ENCODE measurements around the gene ZNF646.
A peak's percentile ranks its signal among the peaks of the same experiment; 100 is the strongest.

Gene ZNF646

DNA sequence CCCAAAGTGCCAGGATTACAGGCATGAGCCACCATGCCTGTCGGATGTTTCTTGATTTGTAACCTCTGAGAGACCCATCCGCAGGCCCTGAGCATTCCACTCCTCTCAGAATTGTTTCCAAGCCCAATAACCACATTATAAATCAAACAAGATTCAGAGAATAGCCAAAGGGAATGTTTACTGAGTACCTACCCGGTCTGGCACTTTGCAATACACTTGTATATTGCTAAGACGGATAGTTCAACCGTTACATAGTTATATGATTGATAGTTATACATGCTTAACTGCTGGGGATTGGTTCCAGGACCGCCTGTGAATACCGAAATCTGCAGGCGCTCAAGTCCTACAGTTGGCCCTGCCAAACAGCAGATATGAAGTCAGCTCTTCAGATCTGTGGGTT lies 40.2 kb downstream of the ZNF646 start:
- DNase-seq: no peak
- in situ Hi-C loops (cut with HindIII; ENCODE audit: low pct_ligation_motif_present, low pct_unique_long_range_greater_than_20kb, low sequenced_read_pairs): no loop called here

DNA sequence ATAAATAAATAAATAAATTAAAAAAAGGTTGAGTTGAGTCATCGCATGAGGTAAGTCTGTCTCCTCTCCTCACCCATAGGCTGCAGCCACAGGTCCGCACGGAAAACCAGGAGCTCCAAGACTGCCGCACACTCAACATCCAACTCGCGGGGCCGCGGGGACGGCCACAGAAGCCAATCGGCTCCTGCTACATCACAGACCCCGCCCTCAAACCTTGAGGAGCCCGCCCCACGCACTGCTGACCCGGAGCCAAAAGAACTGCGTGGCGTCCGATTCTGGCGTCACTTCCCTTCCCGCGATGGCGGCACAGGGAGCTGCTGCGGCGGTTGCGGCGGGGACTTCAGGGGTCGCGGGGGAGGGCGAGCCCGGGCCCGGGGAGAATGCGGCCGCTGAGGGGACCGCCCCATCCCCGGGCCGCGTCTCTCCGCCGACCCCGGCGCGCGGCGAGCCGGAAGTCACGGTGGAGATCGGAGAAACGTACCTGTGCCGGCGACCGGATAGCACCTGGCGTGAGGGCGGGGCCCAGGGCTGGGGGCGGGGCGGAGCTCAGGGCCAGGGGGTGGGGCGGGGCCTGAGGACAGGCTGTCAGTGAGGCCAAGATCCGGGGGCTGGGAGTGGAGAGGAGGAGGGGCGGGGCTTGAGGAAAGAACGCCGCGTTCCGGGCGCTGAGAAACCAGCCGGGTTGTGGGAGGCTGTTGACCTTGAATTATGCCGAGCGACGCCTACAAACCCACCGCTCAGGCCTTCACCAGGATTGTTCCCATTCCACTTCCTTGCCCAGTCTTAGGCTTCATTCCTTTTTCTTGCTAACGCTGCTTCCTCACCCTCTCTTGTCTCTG lies 43.4 kb downstream of the ZNF646 start, which contains the start of gene KAT8:
Gene KAT8 (plus strand): TSS at position 281 of the 839 bp plus-strand sequence. CDS start 18 bp downstream, at position 299.
- peak; percentile 100 for DNase-seq
- in situ Hi-C loops (cut with HindIII; ENCODE audit: low pct_ligation_motif_present, low pct_unique_long_range_greater_than_20kb, low sequenced_read_pairs): no loop called here

DNA sequence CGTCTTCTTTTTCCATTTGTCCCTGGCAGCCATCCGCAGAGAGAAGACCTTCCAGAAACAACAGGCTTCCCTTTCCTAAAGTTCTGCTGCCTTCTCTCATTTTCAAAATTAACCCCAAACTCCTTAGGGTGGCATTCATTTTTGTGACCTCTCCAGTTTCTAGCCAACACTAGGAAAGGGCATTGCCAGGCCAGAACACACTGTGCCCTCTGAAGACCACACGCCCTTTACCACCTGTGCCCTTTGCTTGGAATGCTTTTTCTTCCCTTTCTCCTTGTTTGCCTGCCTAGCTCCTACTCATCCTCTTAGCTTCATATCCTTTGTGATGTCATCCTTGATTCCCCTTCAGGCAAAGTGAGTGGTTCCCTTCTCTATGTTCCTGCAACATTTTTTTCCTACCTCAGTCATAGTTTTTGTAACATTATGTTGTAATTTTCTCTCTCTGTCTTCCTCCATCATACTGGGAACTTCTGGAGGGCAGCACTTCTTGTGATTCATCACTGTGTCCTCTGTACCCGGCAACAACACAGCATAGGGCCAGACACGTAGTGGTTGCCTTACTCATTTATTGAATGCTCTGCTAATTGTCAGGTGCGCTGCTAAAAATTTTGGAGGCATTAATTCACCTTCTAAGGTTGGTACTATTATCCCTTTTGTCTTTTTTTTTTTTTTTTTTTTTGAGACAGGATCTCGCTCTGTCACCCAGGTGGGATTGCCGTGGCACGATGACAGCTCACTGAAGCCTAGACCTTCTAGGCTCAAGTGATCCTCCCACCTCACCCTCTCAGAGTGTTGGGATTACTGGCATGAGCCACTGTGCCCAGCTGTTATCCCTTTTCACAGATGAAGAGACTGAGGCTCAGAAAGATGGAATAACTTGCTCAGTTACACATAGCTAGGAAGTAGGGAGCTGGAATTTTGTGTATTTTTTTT lies 44.3 kb downstream of the ZNF646 start:
- in situ Hi-C loops (cut with HindIII; ENCODE audit: low pct_ligation_motif_present, low pct_unique_long_range_greater_than_20kb, low sequenced_read_pairs): no loop called here
- DNase-seq: no peak

DNA sequence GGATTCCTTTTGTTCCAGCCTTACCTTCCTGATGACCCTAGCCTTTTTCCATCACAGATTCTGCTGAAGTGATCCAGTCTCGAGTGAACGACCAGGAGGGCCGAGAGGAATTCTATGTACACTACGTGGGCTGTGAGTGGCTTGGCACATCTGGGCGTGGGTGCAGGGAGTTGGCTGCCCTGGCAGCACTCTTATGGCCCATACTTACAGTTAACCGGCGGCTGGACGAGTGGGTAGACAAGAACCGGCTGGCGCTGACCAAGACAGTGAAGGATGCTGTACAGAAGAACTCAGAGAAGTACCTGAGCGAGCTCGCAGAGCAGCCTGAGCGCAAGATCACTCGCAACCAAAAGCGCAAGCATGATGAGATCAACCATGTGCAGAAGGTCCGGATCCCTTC lies 45.9 kb downstream of the ZNF646 start:
- in situ Hi-C loops (cut with HindIII; ENCODE audit: low pct_ligation_motif_present, low pct_unique_long_range_greater_than_20kb, low sequenced_read_pairs): no loop called here
- no peak for DNase-seq

DNA sequence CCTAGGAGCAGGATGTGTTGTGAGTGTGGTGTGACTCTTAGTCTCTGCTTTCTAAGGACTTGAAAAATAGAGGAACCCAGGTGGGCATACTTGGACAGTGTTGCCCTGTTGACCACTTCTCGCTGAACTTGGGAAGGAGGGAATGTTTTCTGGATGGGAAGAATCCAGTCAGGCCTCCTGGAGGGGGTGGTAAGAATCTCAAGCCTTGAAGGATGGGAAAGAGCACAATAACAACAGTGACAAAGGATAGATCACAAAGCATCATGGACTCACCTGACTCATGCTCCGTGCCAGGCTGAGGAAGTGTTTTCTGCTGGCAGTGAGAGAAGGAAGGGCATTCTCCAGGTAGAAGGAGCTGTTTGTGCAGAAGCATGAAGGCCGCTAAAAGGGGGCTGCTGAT lies 51.6 kb downstream of the ZNF646 start:
- in situ Hi-C loops (cut with HindIII; ENCODE audit: low pct_ligation_motif_present, low pct_unique_long_range_greater_than_20kb, low sequenced_read_pairs): no loop called here
- DNase-seq: no peak

DNA sequence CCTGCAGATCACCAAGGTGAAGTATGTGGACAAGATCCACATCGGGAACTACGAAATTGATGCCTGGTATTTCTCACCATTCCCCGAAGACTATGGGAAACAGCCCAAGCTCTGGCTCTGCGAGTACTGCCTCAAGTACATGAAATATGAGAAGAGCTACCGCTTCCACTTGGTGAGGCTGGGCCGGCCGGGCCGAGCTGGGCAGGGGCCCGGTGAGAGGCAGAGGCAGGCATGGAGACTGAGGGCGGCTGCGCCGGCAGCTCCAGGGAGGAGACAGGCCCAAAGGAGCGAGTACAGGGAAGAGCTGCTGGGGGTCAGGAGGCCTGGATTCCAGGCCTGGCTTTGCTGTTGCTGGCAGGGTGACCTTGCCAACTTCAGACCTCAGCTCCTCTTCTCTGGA lies 53.0 kb downstream of the ZNF646 start:
- DNase-seq: no peak
- in situ Hi-C loops (cut with HindIII; ENCODE audit: low pct_ligation_motif_present, low pct_unique_long_range_greater_than_20kb, low sequenced_read_pairs): no loop called here

DNA sequence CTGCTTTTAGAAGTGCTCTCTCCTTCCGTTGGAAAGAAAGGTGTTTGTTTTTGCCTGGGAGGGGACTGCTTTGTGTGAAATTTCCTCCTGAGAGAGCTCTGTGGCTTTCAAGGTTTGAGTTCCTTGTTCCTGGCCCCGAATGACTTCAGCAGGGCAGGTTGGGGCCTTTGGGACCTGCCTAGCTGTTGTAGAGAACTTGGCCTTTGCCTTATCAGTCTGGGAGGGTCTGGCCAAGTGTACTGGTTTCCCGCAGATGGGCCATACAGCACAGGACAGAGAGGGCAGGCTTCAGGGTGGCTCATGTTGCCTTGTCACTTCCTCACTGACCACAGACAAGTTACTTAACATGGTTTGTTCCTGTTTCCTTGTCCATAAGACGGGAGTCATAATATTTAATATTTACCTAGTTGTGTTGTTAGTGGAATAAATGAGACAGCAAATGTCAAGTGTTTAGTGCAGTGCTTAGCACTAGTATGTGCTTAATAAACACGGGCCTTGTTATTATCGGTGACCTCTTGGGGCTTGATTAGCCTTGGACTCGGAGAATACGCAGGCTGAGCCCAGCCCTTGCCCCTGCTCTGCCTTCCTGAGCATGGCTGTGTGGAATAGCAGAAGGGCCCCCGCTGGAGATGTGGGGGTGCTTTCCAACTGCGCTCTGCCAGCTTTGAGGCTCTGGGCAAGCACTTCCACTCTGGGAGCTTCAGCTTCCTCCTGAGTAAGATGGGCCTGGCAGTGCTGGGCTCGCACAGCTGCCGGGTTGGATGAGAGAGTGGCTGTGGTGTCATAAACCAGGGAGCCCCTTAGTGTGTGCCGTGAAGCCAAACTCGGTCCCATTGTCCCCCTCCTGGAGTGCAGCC lies 54.7 kb downstream of the ZNF646 start:
- in situ Hi-C loops (cut with HindIII; ENCODE audit: low pct_ligation_motif_present, low pct_unique_long_range_greater_than_20kb, low sequenced_read_pairs): no loop called here

DNA sequence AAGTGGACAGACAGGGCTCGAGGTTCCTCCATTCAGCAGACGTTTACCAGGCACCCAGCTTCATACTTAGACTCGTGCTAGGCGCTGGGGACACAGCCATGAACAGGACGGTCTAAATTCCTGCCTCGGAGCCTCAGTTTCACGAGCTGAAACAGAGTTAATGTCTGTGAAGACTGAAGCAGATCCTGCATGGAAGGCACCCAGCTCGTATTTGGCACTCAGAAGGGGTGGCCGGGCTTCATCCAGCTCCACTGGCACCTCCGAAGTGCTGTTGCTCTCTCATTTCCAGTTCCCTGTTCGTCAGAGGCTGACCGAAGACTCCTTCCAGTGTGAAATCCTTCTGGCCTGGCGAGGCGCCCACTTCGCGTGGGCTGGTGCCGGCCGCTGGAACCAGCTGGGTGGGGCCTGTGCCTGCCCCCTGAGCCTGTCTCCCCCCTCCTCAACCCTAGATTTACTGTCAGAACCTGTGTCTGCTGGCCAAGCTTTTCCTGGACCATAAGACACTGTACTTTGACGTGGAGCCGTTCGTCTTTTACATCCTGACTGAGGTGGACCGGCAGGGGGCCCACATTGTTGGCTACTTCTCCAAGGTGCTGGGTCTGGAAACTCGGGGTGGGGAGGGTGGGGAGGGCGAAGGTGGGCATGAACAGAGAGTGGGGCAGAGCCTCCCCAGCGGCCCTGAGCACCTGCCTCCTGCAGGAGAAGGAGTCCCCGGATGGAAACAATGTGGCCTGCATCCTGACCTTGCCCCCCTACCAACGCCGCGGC lies 55.5 kb downstream of the ZNF646 start:
- DNase-seq: no peak
- in situ Hi-C loops (cut with HindIII; ENCODE audit: low pct_ligation_motif_present, low pct_unique_long_range_greater_than_20kb, low sequenced_read_pairs): no loop called here

More for the DNA sequence above, 54.7 kb downstream of the ZNF646 start:
- DNase-seq: no peak

DNA sequence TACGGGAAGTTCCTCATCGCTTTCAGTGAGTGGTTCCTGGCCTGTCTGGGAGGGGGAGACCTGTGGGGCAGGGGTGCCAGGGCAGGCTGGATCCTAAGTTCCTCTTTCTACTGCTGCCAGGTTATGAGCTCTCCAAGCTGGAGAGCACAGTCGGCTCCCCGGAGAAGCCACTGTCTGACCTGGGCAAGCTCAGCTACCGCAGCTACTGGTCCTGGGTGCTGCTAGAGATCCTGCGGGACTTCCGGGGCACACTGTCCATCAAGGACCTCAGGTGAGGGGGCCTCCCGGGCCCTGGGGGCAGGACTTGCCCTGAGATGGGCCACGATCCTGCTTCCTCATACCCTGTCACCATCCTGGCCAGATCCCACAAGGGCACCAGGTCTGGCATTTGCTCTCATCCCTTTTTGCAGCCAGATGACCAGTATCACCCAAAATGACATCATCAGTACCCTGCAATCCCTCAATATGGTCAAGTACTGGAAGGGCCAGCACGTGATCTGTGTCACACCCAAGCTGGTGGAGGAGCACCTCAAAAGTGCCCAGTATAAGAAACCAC lies 56.2 kb downstream of the ZNF646 start:
- in situ Hi-C loops (cut with HindIII; ENCODE audit: low pct_ligation_motif_present, low pct_unique_long_range_greater_than_20kb, low sequenced_read_pairs): no loop called here

DNA sequence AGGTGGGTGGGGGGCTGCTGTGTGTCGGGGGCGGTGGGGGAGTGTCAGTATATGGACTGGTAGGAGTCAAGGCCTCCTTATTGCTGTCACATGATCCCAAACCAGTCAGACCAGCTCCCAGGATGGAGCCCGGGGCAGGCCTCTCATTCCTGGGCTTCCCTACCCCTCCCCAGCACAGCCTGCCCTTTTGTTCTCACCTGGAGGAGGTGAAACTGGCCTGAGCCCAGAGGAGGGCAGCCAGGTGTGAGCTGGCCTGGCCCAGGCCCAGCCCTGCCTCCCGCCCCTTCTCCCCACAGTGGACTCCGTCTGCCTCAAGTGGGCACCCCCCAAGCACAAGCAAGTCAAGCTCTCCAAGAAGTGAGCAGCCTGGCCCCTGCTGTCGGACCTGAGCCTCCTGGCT lies 56.7 kb downstream of the ZNF646 start:
- in situ Hi-C loops (cut with HindIII; ENCODE audit: low pct_ligation_motif_present, low pct_unique_long_range_greater_than_20kb, low sequenced_read_pairs): no loop called here

More for the DNA sequence above, 56.2 kb downstream of the ZNF646 start:
- no peak for DNase-seq

DNA sequence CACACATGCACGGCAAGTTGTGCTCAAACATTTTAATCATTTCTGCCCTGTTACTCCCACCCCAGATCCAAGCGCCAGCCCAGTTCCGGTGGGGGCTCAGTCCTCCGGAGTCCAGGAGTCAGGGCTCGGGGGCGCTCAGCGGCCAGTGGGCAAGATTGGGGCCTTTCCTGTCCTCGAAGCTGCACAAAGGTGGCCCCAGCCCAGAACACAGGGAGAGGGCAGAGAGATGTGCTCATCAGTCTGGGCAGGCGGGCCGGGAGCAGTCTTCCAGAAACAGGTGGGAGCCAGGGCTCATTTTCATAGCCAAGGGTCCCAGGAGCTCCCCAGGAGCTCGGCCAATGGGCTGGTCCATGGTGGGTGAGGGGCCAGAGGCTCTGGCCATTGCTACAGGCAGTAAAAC lies 57.2 kb downstream of the ZNF646 start:
- no peak for DNase-seq
- in situ Hi-C loops (cut with HindIII; ENCODE audit: low pct_ligation_motif_present, low pct_unique_long_range_greater_than_20kb, low sequenced_read_pairs): no loop called here

More for the DNA sequence above, 56.7 kb downstream of the ZNF646 start:
- DNase-seq: no peak

DNA sequence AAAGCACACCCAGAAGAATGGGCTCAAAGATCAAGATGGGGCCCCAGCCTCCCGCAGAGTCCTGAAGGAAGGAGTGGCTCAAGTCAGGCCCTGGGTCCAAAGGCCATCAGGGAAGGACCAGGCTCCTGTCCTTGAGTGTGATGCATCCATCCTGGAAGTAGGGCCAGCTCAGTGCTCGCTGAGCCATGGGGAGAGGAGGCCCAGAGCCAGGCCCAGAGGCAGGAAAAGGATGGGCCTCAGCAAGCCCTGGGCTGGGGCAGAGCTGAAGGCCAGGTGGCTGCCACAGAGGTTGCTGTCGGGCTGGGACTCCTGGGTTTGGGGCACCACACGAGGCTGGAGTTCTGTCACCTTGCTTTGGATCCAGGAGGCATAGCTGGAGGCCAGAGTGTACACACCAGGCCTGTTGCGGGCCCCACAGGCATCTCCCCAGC lies 57.6 kb downstream of the ZNF646 start:
- peak; percentile 60 for DNase-seq
- in situ Hi-C loops (cut with HindIII; ENCODE audit: low pct_ligation_motif_present, low pct_unique_long_range_greater_than_20kb, low sequenced_read_pairs): no loop called here

DNA sequence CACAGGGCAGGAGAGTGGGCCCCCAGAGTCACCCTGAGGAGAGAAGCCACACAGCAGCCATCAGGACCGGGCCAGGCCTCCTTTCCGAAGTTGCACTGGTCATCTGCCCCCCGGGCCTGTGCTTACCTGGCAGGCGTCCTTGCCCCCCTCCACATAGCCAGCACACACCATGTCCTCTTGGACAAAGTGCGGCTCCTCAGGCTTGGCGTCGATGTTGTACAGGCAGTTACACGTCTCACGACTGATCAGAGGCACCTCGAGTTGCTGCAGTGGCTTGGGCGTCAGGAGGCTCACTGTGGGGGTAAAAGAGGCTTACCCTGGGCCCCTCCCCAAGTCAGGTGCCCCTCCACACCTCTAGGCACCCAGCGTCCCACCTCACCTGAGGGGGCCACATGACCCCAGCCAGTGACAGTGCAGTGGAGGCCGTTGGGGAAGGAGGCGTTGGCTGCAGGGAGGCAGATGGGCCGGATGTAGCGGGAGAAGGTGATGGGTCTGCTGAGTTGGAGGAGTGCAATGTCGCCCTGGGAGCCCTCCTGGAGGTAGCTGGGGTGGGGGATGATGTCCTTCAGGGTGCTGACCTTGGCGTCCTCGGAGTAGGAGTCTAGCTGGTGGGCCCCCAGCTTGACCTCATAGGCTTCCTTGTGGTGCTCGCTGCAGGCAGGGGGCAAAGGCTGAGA lies 58.2 kb downstream of the ZNF646 start:
- in situ Hi-C loops (cut with HindIII; ENCODE audit: low pct_ligation_motif_present, low pct_unique_long_range_greater_than_20kb, low sequenced_read_pairs): no loop called here
- DNase-seq: no peak

DNA sequence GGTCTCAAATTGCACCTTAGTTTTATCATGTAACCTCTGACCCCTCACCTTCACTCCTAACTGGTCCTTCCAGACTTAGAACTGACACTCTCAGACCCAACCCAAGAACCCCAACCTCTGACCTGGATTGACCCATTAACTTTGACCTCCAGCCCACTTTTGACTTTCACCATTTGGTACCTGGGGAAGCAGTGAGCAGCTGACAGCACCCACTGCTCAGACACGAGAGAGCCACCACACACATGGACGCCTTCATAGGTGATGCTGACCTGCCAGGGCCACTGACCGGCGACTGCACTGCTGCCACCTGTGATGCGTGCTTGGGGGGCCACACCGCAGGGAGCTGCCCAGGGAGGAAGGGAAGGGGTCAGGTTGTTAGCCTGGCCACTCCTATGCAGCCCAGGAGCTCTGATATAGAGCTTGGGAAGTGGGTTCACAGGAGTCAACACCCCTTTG lies 58.9 kb downstream of the ZNF646 start:
- DNase-seq: no peak

More for the DNA sequence above, 58.9 kb downstream of the ZNF646 start:
- in situ Hi-C loops (cut with HindIII; ENCODE audit: low pct_ligation_motif_present, low pct_unique_long_range_greater_than_20kb, low sequenced_read_pairs): no loop called here
